Fibroblast of the aortic adventitia (primary cell): ENCODE results near the gene DGKZ. TPM values are rescaled to one million over a fixed set of nuclear protein-coding genes. Genes with fewer than 3 reads are reported as not detected.
"Not testable (repeated sequence)": the region's sequence is repeated elsewhere in the genome, so short reads cannot be mapped to it uniquely, and the experiment has no call there.

ENCODE experiments used
- DNase-seq: peaks from one replicate; pipeline ENCODE4 v3.0.0-alpha.2; 2010; ENCODE audit warnings: low read depth
- H3K4me3 ChIP-seq: 2 replicates; pipeline ENCODE4 v1.5.1; 2011; ENCODE audit warnings: low read depth, mild to moderate bottlenecking, control low read depth, low read length, moderate library complexity
- total RNA-seq: library from RNA; depleted of rRNA; stranded (reverse); fragments of >200 nt; gene quantifications from 2 replicates; pipeline ENCODE4 v1.2.3, GENCODE V29; 2012; ENCODE audit warnings: low replicate concordance
- TF ChIP-seq, protein P1 (sequence below): IDR thresholded peaks from 2 replicates; pipeline ENCODE4 v1.5.1; 2011; ENCODE audit warnings: mild to moderate bottlenecking, low read length, control low read depth, inconsistent platforms; ENCODE audit not compliant: insufficient read depth

DGKZ gene
- total RNA-seq, 1 donor, result 37.7 TPM

DNA sequence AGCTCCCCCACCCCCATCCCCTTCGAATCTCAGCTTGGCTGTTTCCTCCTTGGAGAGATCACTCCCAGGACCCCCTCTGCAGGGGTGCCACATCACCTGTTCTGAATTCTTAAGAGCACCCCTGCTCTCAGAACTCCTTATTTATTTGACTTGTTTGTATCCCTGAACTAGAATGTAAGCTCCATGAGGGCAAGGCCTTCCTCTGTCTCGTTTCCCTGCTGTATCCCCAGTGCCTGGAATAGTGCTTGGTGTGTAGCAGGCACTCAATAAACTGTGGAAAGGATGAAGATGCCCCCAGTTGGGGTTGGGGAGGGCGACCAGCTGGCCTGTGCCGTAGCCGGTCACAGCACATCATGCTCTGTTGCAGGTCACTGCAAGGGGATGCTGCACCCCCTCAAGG, 30.6 kb downstream of the DGKZ start:
- H3K4me3 ChIP-seq, result no peak overlapping the region
- DNase-seq, result no peak
- TF ChIP-seq, protein P1, sequence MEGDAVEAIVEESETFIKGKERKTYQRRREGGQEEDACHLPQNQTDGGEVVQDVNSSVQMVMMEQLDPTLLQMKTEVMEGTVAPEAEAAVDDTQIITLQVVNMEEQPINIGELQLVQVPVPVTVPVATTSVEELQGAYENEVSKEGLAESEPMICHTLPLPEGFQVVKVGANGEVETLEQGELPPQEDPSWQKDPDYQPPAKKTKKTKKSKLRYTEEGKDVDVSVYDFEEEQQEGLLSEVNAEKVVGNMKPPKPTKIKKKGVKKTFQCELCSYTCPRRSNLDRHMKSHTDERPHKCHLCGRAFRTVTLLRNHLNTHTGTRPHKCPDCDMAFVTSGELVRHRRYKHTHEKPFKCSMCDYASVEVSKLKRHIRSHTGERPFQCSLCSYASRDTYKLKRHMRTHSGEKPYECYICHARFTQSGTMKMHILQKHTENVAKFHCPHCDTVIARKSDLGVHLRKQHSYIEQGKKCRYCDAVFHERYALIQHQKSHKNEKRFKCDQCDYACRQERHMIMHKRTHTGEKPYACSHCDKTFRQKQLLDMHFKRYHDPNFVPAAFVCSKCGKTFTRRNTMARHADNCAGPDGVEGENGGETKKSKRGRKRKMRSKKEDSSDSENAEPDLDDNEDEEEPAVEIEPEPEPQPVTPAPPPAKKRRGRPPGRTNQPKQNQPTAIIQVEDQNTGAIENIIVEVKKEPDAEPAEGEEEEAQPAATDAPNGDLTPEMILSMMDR, result no peak

DNA sequence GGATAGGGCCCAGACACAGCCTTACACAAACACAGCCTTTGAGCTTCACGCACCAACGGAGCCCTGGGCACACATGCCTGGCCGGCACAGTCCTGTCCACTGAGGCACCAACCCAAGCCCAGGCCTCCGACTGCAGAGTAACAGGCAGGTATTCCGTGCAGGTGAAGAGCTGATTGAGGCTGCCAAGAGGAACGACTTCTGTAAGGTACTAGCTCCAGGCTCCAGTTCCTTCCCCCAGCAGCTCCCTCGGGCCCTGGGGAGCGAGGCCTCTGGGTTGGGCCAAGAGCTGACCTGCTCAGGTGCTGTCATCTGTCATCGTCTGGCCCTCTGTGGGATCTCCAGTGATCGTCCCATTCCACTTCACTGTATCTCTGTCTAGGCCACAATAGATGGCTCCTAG, 31.0 kb downstream of the DGKZ start:
- DNase-seq, result no peak
- no peak overlapping the region for H3K4me3 ChIP-seq
- TF ChIP-seq, protein P1, result no peak

DNA sequence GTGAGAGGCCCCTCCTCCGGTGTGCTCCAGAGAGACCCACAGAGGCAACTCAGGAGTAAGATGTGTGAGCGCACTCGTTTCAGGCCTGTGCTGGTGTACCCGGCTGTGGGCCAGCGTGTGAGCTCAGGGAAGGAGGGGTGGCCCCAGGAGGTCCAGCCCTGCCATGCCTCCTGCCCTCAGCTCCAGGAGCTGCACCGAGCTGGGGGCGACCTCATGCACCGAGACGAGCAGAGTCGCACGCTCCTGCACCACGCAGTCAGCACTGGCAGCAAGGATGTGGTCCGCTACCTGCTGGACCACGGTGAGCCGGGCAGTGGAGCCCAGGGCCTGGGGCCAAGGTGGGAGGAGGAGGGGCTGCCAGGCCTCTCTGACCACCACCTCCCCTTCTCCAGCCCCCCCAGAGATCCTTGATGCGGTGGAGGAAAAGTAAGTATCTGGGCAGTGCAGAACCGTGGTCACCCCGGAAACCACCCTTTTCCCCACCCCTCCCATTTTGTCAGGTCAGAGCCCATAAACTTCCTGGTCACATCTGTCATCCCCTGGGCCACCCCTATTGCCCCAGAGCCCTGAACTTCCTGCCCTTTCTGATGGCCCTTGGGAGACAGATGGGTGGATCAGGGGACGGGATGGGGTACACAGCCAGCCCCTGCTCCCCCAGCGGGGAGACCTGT, 31.7 kb downstream of the DGKZ start:
- no peak overlapping the region for H3K4me3 ChIP-seq
- no peak for DNase-seq
- TF ChIP-seq, protein P1, result no peak

DNA sequence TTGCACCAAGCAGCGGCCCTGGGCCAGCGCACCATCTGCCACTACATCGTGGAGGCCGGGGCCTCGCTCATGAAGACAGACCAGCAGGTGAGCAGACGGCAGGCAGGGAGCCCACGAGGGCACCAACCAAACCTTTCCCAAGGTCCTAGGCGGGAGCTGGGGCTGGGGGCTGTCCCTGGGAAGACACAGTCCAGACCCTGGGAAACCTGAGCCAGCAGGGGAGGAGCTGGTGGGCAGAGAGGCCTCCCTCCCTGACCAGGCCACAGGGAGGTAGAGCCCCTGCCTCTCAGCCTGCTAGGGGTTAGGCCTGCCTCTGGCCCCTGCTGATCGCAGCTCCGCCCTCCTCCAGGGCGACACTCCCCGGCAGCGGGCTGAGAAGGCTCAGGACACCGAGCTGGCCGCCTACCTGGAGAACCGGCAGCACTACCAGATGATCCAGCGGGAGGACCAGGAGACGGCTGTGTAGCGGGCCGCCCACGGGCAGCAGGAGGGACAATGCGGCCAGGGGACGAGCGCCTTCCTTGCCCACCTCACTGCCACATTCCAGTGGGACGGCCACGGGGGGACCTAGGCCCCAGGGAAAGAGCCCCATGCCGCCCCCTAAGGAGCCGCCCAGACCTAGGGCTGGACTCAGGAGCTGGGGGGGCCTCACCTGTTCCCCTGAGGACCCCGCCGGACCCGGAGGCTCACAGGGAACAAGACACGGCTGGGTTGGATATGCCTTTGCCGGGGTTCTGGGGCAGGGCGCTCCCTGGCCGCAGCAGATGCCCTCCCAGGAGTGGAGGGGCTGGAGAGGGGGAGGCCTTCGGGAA, 32.4 kb downstream of the DGKZ start:
- not testable (repeated sequence) for DNase-seq

DNA sequence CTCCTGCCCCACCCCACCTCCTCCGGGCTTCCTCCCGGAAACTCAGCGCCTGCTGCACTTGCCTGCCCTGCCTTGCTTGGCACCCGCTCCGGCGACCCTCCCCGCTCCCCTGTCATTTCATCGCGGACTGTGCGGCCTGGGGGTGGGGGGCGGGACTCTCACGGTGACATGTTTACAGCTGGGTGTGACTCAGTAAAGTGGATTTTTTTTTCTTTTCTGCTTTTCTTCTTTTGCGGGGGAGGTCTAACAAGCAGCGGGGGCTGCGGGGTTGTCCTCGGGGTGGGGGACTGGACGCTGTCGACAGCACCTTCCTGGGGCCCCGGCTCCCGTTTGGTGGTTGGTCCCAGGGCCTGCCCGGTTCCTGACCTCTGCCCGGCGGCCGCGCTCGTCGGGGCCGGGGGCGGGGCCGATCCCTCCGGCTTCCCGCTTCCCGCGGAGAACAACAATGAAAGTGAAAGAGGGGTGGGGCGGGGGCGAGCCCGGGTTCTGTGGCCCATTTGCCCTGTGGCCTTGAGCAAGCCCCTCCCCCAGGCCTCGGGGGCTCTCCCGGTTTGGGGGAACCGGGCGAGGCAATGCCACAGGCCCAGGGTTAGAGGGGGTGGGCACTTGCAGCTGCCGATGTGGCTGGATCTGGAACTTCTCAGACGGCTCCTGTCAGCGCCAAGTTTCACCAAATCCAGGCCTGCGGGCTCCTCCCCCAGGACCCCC, 33.2 kb downstream of the DGKZ start:
- H3K4me3 ChIP-seq, result peak overlapping the region; percentile 59
- TF ChIP-seq, protein P1, result no peak
- DNase-seq, result no peak

More for the DNA sequence above, 32.4 kb downstream of the DGKZ start:
- H3K4me3 ChIP-seq, result not testable (repeated sequence)

DNA sequence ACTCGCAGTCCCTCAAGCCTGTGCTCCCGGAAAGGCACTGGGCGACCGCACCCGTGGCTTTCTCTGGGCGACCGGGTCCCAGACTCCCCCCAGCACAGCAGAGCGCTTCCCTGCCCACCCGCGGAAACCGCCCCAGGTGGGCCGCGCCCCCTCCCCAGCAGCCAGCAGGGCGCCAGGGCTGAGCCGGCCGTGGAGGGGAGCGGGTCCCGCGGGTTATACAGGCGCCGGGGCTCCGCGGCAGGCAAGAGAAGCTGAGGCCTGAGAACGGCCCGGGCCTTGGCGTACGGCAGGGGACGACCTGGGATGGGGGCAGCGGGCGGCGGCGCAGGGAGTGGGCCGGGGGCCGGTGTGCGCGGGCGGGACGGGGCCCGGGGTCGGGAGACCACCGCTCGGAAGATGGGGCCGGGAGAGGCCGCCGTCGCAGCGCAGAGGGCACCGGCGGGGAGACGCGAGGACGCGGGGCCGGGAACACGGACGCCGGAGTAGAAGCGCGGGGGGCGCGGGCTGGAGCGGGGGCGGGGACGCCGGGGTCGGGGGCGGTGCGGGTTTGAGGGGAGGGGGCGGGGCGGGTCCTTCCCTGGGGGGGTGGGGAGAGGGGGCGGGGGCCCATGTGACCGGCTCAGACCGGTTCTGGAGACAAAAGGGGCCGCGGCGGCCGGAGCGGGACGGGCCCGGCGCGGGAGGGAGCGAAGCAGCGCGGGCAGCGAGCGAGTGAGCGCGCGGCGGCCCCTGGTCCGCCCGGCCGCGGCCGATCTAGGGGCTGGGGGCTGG, 34.0 kb downstream of the DGKZ start, which contains the start of gene MDK:
TSS of gene MDK (plus strand) at position 622 of the 771 bp plus-strand sequence. CDS start 389 bp downstream, outside the sequence.
- peak within 1 kb of the TSS; percentile 63 for H3K4me3 ChIP-seq
- TF ChIP-seq, protein P1, result no peak
- no peak for DNase-seq
